Gastroesophageal sphincter (tissue), 3 donors: ENCODE data around the gene SHISA7.
A peak's percentile ranks its signal among the peaks of the same experiment; 100 is the strongest.

Experiments
- CTCF ChIP-seq, 4 experiments: fragments of 200-600 bp in 2 of 4; fragments of 450-650 bp in 2 of 4; sonication (generic) in 1 of 4; IDR thresholded peaks; one replicate each; pipeline ENCODE4 v1.5.1; 2017 to 2019; ENCODE audit warnings: antibody characterized with exemption in 4 of 4, mild to moderate bottlenecking in 2 of 4, moderate library complexity in 2 of 4
- EP300 ChIP-seq: sonication (generic); formaldehyde crosslinking; IDR thresholded peaks from one replicate; pipeline ENCODE4 v1.6.1; 2017; ENCODE audit warnings: antibody characterized with exemption, mild to moderate bottlenecking
- POLR2AphosphoS5 ChIP-seq: sonication (generic); formaldehyde crosslinking; IDR thresholded peaks from one replicate; pipeline ENCODE4 v1.6.1; 2017; ENCODE audit warnings: antibody characterized with exemption

GRCh38 chr19:55490478-55491432 lies 47.7 kb upstream of the SHISA7 start:
- TF ChIP-seq EP300 (no peak), CTCF (IDR thresholded peaks at IDR 0.05) (no peak), POLR2AphosphoS5 (peak; percentile 9)
